SK-N-SH treated with all-trans-retinoic acid at 6 μM for 48 hours (cell line): ENCODE results near the gene CSTA.
"Not testable (repeated sequence)": the region's sequence is repeated elsewhere in the genome, so short reads cannot be mapped to it uniquely, and the experiment has no call there.

ENCODE experiments used
- ATAC-seq: fragments of 200-7000 bp; cut with Tn5 transposase; 3 replicates; pipeline ENCODE4 v1.9.1; 2020; ENCODE audit warnings: mild to moderate bottlenecking, moderate library complexity
- ARNTL ChIP-seq: fragments of 450-650 bp; formaldehyde crosslinking; IDR thresholded peaks from 2 replicates; pipeline ENCODE4 v1.5.0; 2020; ENCODE audit warnings: low read depth, mild to moderate bottlenecking, moderate library complexity, borderline replicate concordance
- BACH2 ChIP-seq: fragments of 250-450 bp; sonication (Bioruptor Pico); IDR thresholded peaks from 2 replicates; pipeline ENCODE4 v1.9.0; 2021; ENCODE audit warnings: mild to moderate bottlenecking, borderline replicate concordance
- CREB5 ChIP-seq: fragments of 250-450 bp; sonication (Bioruptor Pico); IDR thresholded peaks from 2 replicates; pipeline ENCODE4 v1.5.1; 2020; ENCODE audit warnings: low read depth, mild to moderate bottlenecking, moderate library complexity
- CSDC2 ChIP-seq: fragments of 250-450 bp; sonication (Bioruptor Pico); IDR thresholded peaks from 2 replicates; pipeline ENCODE4 v1.5.0; 2020; ENCODE audit warnings: mild to moderate bottlenecking, moderate library complexity
- CSRNP3 ChIP-seq: fragments of 250-450 bp; sonication (Bioruptor Pico); IDR thresholded peaks from 2 replicates; pipeline ENCODE4 v1.5.1; 2021; ENCODE audit warnings: mild to moderate bottlenecking, moderate library complexity
- ESRRG ChIP-seq: fragments of 250-450 bp; sonication (Bioruptor Pico); IDR thresholded peaks from 2 replicates; pipeline ENCODE4 v1.6.1; 2021; ENCODE audit warnings: mild to moderate bottlenecking
- GLIS3 ChIP-seq: fragments of 250-450 bp; sonication (Bioruptor Pico); IDR thresholded peaks from 2 replicates; pipeline ENCODE4 v1.5.0; 2020; ENCODE audit warnings: mild to moderate bottlenecking, moderate library complexity
- ISL1 ChIP-seq: fragments of 250-450 bp; sonication (Bioruptor Pico); IDR thresholded peaks from 2 replicates; pipeline ENCODE4 v2.1.2; 2022; ENCODE audit warnings: mild to moderate bottlenecking, moderate library complexity
- OSR1 ChIP-seq: fragments of 250-450 bp; sonication (Bioruptor Pico); IDR thresholded peaks from 2 replicates; pipeline ENCODE4 v1.8.0; 2022; ENCODE audit warnings: moderate library complexity, mild to moderate bottlenecking, inconsistent platforms
- PATZ1 ChIP-seq: fragments of 250-450 bp; sonication (Bioruptor Pico); IDR thresholded peaks from 2 replicates; pipeline ENCODE4 v1.8.0; 2020; ENCODE audit warnings: mild to moderate bottlenecking, moderate library complexity, borderline replicate concordance
- POU6F1 ChIP-seq: fragments of 250-450 bp; sonication (Bioruptor Pico); IDR thresholded peaks from 2 replicates; pipeline ENCODE4 v1.8.0; 2021; ENCODE audit warnings: low read depth, mild to moderate bottlenecking, moderate library complexity, borderline replicate concordance
- PPARA ChIP-seq: fragments of 250-450 bp; sonication (Bioruptor Pico); IDR thresholded peaks from 2 replicates; pipeline ENCODE4 v1.5.0; 2020; ENCODE audit warnings: mild to moderate bottlenecking, borderline replicate concordance
- RARB ChIP-seq: fragments of 250-450 bp; sonication (Bioruptor Pico); IDR thresholded peaks from 2 replicates; pipeline ENCODE4 v1.8.0; 2021; ENCODE audit warnings: mild to moderate bottlenecking, moderate library complexity
- SNAI2 ChIP-seq: fragments of 250-450 bp; sonication (Bioruptor Pico); IDR thresholded peaks from 2 replicates; pipeline ENCODE4 v1.5.0; 2020; ENCODE audit warnings: mild to moderate bottlenecking, moderate library complexity
- TCF4 ChIP-seq: fragments of 250-450 bp; sonication (Bioruptor Pico); IDR thresholded peaks from 2 replicates; pipeline ENCODE4 v1.8.0; 2021; ENCODE audit warnings: mild to moderate bottlenecking, moderate library complexity, borderline replicate concordance
- TSHZ2 ChIP-seq: fragments of 250-450 bp; sonication (Bioruptor Pico); IDR thresholded peaks from 2 replicates; pipeline ENCODE4 v1.5.0; 2020; ENCODE audit warnings: mild to moderate bottlenecking, moderate library complexity
- ZC3H10 ChIP-seq: fragments of 250-450 bp; sonication (Bioruptor Pico); IDR thresholded peaks from 2 replicates; pipeline ENCODE4 v1.5.1; 2021; ENCODE audit warnings: mild to moderate bottlenecking, moderate library complexity
- ZFP3 ChIP-seq: fragments of 250-450 bp; sonication (Bioruptor Pico); IDR thresholded peaks from 2 replicates; pipeline ENCODE4 v1.5.0; 2020; ENCODE audit warnings: mild to moderate bottlenecking, moderate library complexity
- ZFP30 ChIP-seq: fragments of 450-650 bp; formaldehyde crosslinking; IDR thresholded peaks from 2 replicates; pipeline ENCODE4 v1.5.0; 2022; ENCODE audit warnings: mild to moderate bottlenecking, moderate library complexity
- ZNF565 ChIP-seq: fragments of 450-650 bp; formaldehyde crosslinking; conservative IDR thresholded peaks from 2 replicates; pipeline ENCODE4 v1.5.0; 2020; ENCODE audit warnings: low read depth, mild to moderate bottlenecking, moderate library complexity
- ZNF70 ChIP-seq: fragments of 450-650 bp; formaldehyde crosslinking; IDR thresholded peaks from 2 replicates; pipeline ENCODE4 v1.5.0; 2020; ENCODE audit warnings: mild to moderate bottlenecking, moderate library complexity
- ZNF8 ChIP-seq: fragments of 450-650 bp; formaldehyde crosslinking; IDR thresholded peaks from 2 replicates; pipeline ENCODE4 v1.5.0; 2020; ENCODE audit warnings: mild to moderate bottlenecking, moderate library complexity

CSTA gene

GRCh38 chr3:122365073-122365472, 40.0 kb downstream of the CSTA start:
- no peak for ATAC-seq
- TF ChIP-seq ZFP30 (CRISPR knock-in tag) (no peak), POU6F1 (no peak), CSRNP3 (no peak), GLIS3 (CRISPR knock-in tag) (no peak), ISL1 (no peak), PATZ1 (CRISPR knock-in tag) (no peak), ZFP3 (CRISPR knock-in tag) (no peak)
- TF ChIP-seq, all 23 proteins: peak for 0

GRCh38 chr3:122365582-122366378, 40.7 kb downstream of the CSTA start:
- not testable (repeated sequence) for ATAC-seq

GRCh38 chr3:122366379-122366749, 41.3 kb downstream of the CSTA start:
- TF ChIP-seq ZNF565 (no peak), POU6F1 (no peak), SNAI2 (CRISPR knock-in tag) (no peak), ZC3H10 (no peak), ESRRG (CRISPR knock-in tag) (no peak), ISL1 (no peak), GLIS3 (CRISPR knock-in tag) (no peak)
- no peak for ATAC-seq

- no peak for TF ChIP-seq ISL1
- no peak for TF ChIP-seq BACH2
- TF ChIP-seq ARNTL, result no peak
- TF ChIP-seq TCF4 (CRISPR knock-in tag), result no peak
- TF ChIP-seq ZFP30 (CRISPR knock-in tag), result no peak
- TF ChIP-seq SNAI2 (CRISPR knock-in tag), result no peak
- no peak for TF ChIP-seq POU6F1
- no peak for TF ChIP-seq OSR1 (CRISPR knock-in tag)
- TF ChIP-seq ZNF70 (CRISPR knock-in tag), result no peak
- no peak for TF ChIP-seq CSDC2 (CRISPR knock-in tag)
- no peak for TF ChIP-seq PATZ1 (CRISPR knock-in tag)
- no peak for TF ChIP-seq CREB5 (CRISPR knock-in tag)
- TF ChIP-seq PPARA (CRISPR knock-in tag), result no peak
- TF ChIP-seq RARB, result no peak
- no peak for TF ChIP-seq TSHZ2 (CRISPR knock-in tag)
- no peak for TF ChIP-seq GLIS3 (CRISPR knock-in tag)
- TF ChIP-seq ZNF8 (CRISPR knock-in tag), result no peak
- no peak for ATAC-seq
These were observed 49.0 kb downstream of the CSTA start for GRCh38 chr3:122374034-122374433.
